Renal cortex interstitium (tissue), 11 donors: ENCODE measurements around the gene SLCO4A1. TPM values are rescaled to one million over a fixed set of nuclear protein-coding genes. Genes with fewer than 3 reads are reported as not detected.
A peak's percentile ranks its signal among the peaks of the same experiment; 100 is the strongest.

Source experiments
- DNase-seq, 11 donors: peaks; one replicate each; pipeline ENCODE4 v3.0.0-alpha.2; 2013; ENCODE audit warnings: low read depth in 9 of 11, low spot score in 4 of 11; ENCODE audit errors: extremely low read depth in 1 of 11
- polyA plus RNA-seq, 3 donors: library from polyadenylated mRNA; unstranded; fragments of 120-200 nt; gene quantifications; one replicate each; pipeline ENCODE4 v1.2.1, GENCODE V29; 2013; ENCODE audit not compliant: insufficient read length in 3 of 3

The SLCO4A1 gene
- polyA plus RNA-seq, 3 donors, result 3.3 to 20.5 (median 4.2) TPM

DNA sequence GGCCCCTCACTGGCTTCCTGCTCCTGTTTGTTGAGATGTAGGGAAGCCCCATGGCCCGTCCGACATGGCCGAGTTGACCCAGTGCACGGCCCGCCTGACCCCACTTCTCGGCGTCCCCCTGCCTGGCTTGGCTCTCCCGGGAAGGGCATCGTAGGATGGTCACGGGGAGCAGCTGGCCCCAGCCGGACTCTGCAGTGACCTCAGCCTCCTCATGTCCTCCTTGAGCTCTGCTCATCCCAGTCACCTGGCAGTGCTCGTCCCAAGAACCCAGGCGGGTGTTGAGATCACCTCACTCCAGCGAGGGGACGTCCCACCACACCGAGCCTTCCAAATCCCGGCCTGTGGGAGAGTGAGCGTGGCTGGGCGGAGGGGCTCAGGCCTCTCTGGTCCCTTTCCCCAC, 15.7 kb downstream of the SLCO4A1 start:
- DNase-seq, result no peak

DNA sequence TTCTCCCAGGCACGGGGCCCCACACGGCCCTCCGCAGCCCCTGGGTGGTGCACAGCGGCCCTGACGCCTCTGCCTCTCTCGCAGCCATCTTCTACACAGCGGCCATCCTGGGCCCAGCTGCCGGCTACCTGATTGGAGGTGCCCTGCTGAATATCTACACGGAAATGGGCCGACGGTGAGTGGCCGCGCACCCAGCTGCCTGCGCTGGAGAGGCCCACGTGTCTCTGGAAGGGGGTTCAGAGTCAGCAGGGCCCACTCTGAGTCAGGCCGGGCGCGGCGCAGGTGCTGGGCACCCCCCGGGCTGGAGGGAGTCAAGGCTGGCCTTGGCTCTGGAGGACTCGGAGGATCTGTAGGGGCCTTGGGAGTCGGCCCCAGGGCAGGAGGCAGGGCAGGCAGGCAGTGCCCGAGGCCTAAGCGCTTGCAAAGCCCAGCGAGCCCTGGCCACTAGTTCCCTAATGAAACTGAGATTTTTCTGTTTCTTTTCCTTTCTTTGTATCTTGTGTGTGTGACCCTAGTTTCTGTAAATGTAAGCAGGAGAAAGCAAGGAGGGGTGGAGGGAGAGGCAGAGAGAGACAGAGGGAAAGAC, 16.4 kb downstream of the SLCO4A1 start:
- no peak for DNase-seq

DNA sequence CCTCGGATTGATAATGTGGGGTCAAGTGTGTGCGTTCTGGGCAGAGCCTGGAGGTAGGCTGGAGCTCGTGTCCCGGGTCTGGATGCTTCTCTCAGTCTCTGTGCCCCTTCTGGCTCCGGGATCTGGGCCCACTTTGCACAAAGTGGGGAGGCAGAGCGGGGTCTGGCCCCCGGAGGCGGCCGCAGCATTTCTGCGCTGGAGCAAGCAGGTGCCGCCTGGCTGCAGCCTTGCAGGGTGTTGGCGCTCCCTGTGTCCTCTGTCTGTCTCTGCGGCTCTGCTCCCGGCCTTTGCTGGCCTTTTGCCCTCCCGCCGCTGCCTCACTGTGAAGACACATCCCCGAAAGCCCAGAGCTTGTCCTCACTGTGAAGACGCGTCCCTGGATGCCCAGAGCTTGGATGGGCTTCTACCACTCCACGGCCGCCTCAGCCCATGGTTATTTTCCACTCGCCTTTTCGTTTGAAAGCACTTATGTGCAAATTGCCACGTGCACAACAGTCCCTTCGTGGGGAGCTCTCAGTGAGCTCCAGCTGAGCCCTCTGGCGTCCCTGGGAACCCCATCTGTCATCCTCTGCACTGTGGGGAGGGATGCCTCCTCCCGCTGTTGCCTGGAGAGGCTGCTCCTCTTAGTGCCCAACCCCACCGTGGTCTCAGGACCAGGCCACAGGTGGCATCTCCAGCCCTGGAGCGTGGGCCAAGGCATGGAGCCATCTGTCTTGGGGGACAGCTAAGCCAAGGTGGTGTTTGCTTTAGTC, 17.4 kb downstream of the SLCO4A1 start:
- DNase-seq, result no peak

DNA sequence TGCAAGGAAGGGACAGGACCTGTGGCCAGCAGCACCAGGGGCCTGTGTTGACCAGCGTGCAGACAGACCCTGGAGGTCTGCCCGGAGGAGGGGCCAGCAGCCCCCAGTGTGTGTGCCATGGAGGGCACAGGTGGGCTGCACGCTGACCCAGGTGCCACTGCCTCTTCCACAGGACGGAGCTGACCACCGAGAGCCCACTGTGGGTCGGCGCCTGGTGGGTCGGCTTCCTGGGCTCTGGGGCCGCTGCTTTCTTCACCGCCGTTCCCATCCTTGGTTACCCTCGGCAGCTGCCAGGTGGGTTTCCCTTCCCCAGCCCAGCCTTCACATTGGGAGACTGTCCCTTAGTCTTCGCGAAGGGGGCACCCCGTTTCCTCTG, 17.9 kb downstream of the SLCO4A1 start:
- no peak for DNase-seq

DNA sequence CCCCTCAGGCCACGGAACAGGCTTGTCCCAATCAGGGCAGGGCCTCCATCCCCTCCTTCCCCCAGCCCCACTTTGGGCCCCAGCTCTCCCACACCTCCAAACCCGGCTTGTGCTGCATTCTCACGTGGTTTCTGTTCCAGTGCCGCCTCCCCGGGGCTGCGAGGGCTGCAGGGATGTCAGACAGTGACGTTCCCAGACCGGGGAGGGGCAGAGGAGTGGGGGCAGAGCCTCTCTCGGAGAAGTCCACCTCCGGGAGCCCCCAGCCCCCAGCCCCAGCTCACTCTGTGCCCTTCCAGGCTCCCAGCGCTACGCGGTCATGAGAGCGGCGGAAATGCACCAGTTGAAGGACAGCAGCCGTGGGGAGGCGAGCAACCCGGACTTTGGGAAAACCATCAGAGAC, 18.5 kb downstream of the SLCO4A1 start:
- DNase-seq, result no peak

DNA sequence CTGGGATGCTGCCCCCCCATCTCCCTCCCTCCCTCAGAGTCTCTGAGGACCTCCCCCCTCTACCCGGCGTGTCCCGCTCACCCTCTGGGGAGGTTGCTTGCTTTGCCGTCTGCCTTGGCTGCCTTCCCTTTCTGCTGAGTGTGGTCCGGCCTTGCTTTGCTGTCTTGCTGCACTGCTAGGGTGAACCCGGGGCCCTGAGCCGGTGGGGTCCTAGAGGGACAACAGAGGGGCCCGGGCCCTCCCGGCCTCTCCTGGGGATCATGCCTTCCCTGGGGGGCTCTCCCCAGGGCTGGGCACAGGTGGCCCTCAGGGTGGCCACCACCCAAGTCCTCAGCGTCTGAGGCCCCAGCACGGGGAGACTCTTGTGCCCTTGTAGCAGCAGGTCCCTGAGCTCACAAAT, 19.3 kb downstream of the SLCO4A1 start:
- no peak for DNase-seq

DNA sequence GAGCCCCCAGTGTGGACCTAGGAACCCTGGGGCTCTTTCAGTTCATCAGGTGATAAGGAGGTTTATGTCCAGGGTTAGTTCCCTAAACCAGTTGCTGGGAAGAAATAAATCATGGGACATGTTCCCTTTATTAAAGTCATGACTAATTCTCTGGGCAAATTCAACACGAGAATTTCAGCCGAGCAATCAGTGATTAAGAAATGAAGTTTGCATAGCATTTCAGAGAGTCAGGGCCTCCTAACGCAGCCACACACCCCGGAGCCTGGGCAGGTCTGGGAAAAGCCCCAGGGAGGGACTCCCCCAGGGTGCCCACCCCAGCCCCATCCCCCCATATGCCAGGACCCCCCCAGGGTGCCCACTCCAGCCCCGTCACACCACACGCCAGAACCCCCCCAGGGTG, 20.1 kb downstream of the SLCO4A1 start:
- no peak for DNase-seq

DNA sequence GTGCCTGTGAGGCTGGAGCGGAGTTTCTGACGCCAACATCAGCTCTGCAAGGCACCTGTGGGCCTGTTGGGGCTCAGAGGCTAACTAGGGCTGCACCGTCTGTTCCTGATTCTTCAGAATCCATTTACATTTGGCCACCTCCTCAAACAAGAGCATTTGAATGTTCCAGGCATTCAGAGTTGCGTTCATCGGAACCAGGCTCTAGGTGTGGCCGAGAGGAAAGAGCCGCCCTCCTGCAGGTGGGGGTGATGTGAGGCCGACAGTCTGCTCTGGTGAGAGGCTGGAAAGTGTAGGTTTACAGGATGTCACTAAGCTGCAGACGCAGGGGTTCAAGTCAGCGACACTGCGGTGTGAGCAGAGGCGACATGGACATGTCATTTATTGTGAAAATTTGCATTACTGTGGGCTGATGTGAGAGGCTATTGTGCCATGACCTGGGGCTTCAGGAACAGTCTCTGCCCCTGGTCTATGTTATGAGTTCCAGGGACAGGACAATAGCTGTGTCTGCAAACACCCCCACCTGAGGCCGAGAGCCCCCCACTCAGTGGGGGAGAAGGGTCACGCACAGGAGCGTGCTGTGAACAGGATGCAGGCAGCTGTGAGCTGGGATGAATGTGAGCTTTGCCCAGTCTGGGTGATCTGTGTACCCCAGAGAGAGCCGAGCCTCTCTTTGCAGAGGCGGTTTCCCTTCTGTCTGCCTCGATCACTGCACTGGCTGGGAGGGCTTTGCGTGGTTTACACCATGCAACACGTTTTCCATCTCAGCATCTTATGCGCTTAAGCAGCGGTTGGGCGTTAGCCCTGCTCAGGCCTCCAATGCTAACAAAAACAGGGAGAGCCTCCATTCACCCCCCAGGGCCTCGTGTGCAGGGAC, 21.1 kb downstream of the SLCO4A1 start:
- no peak for DNase-seq

DNA sequence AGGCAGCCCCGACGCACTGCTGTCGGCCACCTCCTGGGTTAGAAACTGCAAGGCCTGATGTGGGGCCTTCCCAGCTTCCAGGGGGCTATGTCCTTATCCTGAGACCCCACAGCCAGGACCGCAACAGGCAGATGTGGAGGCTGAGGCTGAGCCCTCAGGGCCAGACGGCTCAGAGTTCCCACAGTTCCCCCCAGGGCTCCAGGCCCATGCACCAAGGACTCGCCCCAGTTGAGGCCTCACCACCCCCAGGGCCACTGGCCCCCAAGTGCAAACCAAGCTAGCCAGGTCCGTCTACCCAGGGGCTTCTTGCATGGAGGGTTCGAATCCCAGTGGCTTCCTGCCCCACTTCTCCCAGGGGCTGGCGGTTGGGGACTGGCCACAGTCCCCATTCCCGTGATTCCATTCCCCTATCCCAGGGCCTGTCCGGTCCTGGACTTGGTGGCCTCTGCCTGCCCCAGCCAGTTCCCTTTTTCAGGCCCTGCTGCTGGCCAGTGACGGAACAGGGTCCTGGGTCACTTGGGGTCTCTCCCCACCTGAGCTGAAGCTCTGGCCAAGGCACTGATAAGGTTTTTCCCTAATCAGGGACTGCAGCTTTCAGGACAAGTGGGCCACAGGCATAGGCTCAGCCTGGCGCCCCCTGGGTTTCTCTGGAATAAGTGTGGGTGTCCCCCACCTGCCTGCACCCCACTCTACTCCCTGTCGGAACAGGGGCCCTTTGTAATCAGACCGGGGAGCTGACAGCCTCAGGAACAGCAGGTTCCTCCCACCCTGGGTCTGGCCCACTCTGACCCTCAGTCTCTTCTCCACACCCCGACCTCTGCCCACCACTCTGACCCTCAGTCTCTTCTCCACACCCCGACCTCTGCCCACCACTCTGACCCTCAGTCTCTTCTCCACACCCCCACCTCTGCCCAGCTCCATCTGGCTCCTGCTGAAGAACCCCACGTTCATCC, 22.0 kb downstream of the SLCO4A1 start:
- DNase-seq, result no peak

DNA sequence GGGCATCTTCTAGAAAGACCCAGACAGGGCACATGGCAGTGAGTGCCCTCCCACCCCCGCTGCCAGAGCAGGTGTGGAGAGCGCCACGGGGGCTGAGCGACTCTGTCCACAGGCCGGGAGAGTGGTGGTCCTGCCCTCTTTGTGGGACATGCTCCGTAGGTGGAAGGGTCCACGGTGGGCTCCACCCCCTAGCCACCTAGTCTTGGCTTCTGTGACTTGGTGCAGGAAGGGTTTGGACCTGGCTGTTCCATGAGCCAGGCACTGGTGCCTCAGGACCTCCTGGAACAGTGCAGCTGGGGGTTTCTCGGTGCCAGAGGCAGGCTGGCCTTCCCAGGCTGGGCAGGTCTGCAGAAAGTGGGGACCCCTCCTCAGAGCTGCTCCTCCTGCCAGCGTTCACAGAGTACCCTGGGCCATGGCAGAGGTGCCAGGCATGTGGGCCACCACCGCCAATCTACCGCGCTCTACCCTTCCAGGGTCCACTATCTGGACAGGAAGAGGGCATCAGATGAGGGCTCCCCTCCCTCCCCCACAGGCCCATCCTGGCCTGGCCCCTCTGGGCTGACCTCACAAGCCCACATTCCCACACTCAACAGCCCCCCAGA, 23.0 kb downstream of the SLCO4A1 start:
- DNase-seq, result no peak

DNA sequence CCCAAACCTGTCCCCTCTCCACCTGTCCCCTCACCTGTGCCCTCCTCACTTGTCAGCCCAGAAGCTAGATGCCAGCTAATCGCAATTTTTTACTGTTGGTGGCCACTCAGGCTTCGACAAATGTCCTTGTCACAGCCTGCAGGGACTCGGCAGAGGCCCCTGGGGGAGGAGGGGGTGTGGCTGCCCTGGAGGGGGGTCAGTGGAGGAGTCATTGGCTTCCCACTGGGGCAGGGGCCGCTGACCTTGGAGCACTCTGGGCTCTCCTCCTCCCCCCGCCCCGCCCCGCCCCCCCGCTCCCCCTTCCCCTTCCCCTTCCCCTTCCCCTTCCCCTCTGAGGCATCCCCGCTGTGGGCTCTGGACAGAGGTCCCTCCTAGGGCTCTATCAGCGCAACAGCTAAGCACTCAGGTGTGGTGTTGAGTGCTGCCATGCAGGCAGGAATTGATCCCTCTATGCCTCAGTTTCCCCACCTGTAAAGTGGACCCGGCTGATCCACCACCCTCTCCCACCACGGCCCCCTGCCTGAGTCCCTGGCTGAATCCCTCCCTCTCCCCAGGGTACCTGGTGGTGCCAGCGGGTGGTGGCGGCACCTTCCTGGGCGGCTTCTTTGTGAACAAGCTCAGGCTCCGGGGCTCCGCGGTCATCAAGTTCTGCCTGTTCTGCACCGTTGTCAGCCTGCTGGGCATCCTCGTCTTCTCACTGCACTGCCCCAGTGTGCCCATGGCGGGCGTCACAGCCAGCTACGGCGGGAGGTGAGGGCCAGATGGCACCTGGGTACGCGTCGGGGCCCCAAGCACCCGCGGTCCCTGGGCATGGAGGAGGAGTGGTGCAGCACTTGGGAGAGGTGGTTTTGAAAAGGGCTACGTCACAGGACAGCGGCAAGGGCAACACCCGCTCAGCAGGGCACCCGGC, 23.8 kb downstream of the SLCO4A1 start:
- no peak for DNase-seq

DNA sequence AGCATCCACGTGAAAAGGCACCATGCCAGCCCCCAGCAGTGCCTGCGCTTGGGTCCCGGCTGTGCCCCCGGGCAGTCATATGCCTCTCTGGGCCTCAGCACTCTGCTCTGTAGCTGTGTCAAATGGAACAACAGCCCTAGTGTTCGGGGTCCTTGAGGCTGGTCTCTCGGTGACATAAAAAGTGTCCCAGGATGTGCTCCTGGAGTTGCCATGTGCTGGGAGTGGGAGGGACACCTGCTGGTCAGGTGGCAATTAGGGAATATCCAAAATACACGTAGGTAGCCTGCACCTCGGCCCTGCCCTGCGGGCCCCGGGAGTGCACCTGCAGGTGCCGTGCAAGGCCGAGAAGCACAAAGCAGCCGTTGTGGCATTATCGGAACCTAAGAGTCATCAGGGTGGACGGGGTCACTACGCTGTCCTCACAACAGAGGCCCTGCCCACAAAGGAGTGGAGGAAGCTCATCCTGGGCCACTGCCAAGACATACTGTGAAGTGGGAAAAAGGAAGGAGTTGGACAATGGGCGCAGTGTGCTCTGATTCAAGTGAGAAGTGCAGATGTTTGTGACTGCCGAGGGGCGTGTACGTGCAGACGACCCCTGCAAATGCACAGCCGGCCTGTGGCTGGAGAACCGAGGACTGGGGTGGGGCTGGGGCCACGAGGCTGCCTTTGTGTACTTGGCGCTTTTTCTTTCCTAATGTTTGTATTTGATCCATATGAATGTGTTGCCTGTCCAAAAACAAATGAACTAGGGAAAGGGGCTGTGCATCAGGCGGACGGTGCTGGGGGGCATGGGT, 24.6 kb downstream of the SLCO4A1 start:
- no peak for DNase-seq

DNA sequence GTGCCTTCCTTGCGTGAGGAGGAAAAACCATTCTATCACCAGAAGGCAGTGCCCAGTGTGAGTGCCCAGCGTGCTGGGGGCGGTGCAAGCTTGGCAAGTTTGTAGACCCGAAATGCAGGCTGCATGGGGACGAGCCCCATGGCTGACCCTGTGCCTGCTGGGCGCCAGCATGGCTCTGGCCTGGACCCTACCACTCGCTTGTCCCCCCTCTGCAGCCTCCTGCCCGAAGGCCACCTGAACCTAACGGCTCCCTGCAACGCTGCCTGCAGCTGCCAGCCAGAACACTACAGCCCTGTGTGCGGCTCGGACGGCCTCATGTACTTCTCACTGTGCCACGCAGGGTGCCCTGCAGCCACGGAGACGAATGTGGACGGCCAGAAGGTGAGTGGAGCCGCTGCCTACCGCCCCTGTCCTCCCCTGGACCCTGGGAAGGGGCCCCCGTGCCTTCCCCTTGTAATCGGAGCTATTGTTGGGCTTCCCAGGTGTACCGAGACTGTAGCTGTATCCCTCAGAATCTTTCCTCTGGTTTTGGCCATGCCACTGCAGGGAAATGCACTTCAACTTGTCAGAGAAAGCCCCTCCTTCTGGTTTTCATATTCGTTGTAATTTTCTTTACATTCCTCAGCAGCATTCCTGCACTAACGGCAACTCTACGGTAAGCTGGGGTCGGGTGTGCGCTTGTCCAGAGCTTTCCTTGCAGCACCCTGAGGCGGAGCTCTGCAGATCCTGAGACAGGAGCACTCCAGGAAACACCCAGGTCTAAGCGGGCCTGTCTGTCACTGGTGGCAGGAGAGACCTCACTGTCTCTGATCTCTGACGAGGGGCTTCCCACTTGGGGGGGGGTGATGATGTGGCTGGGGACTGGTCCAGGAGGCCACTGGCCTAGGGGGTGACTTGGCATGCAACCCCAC, 25.5 kb downstream of the SLCO4A1 start:
- DNase-seq, result no peak

DNA sequence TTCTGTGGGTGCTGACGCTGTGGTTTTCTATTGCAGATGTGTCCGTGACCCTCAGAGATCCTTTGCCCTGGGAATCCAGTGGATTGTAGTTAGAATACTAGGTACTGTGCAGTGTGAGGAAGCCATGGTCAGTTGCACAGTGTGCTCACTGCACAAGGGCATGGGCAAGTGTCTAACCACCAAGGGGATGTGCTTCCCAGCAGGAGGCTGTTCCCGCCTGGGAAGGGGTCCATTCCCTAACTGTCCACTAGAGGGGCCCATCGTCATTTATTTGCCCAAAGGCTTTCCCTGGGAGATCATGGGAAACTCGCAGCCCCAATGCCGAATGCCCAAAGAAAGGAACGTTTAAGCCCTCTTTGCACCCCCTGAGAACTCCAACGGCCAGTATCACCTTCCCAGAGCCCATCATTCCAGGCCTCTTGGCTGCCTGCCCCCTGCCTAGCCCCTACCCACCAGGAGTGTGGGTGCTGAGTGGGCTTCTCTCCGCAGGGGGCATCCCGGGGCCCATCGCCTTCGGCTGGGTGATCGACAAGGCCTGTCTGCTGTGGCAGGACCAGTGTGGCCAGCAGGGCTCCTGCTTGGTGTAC, 26.2 kb downstream of the SLCO4A1 start:
- peak; percentile 53 to 74 (median 67) for DNase-seq

DNA sequence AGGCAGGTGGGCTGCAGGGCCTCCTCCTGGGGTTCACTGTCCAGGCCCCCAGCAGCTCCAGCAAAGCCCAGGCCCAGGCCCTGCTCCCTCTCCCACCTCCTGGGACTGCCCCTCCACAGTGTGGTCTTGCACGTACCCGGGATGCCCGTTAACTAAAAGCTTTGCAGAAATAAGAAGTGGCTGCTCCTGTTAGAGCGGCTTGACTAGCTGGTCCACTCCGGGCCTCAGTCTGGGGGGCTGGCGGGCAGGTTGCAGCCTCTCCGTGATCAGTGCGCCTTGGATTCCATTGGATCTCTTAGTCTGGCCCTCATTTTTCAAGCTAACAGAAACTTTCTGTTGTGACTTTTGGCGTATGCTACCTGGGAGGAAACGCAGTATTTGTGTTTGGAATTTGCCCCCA, 26.9 kb downstream of the SLCO4A1 start:
- no peak for DNase-seq

DNA sequence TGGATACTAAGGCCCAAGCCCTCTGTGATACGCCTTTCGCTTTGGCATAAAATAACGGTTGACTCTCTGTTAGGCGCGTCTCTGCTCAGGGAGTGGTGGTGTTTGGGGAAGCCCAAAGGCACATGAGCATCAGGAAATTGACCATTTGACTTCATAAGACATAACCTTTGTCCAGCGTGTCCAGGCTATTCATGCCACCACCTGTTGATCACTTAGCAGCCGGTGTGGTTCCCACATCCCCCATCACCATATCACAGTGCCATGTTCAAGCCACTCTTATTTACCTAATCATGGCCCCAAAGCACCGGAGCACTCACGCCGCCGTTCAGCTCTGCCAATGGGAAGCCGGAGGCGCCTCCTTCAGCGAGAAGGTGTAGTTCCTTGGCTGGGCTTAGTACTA, 27.9 kb downstream of the SLCO4A1 start:
- no peak for DNase-seq
